HepG2 (cell line): ENCODE results near the gene ANKEF1. TPM values are rescaled to one million over a fixed set of nuclear protein-coding genes. Genes with fewer than 3 reads are reported as not detected.

Experiments used
- ATAC-seq: fragments of 200-7000 bp; cut with Tn5 transposase; 3 replicates; pipeline ENCODE4 v1.9.1; 2020; ENCODE audit warnings: mild to moderate bottlenecking, moderate library complexity
- BruUV-seq: library from RNA; stranded (reverse); fragments of 400-500 nt; replicated peaks from 2 replicates; lab custom pipeline; 2021; lab: Mats Ljungman, UMichigan
- CTCF ChIA-PET: fragments of 300-600 bp; formaldehyde crosslinking; extraction: SDS; loops from one replicate; lab custom pipeline; 2021; ENCODE audit warnings: low total read pairs, inconsistent platforms, low intra/inter-chr PET ratio; lab: Yijun Ruan, JAX
- POLR2A ChIA-PET: fragments of 350-600 bp; sonication (Branson Sonifier 250); formaldehyde crosslinking; loops from one replicate; lab custom pipeline; 2020; ENCODE audit warnings: antibody characterized with exemption, inconsistent platforms; lab: Yijun Ruan, JAX
- DNase-seq: peaks from one replicate; pipeline ENCODE4 v3.0.0-alpha.2; 2015; ENCODE audit warnings: low spot score
- FAIRE-seq: peaks from 3 replicates; lab custom pipeline; 2011; peaks lifted over from hg19 to GRCh38; lab: Jason Lieb, UNC
- H2AFZ ChIP-seq: one replicate; pipeline ENCODE4 v1.6.1; 2011; ENCODE audit warnings: low read length, inconsistent platforms
- H3K27ac ChIP-seq: fragments of 300-600 bp; 3 replicates; pipeline ENCODE4 v1.8.0; 2011; ENCODE audit warnings: mixed run types, mild to moderate bottlenecking, mixed read lengths, low read length, inconsistent platforms; ENCODE audit not compliant: insufficient read depth; ENCODE audit errors: extremely low read length
- H3K27me3 ChIP-seq, 2 experiments: fragments of 200-600 bp in 1 of 2; 2 replicates in 1 of 2; 3 replicates in 1 of 2; pipeline versions ENCODE4 v1.6.0 to v1.8.0; 2011; ENCODE audit warnings: low read length in 2 of 2, mild to moderate bottlenecking in 2 of 2, moderate library complexity in 2 of 2, inconsistent platforms in 1 of 2; ENCODE audit not compliant: insufficient read depth in 2 of 2, control insufficient read depth in 1 of 2
- H3K36me3 ChIP-seq, 2 experiments: fragments of 200-600 bp in 1 of 2; replicated peaks in 1 of 2; 2 replicates in 1 of 2; 3 replicates in 1 of 2; pipeline versions ENCODE4 v1.5.1 to v1.8.0; 2011; ENCODE audit warnings: low read length in 2 of 2, inconsistent platforms in 1 of 2; ENCODE audit not compliant: insufficient read depth in 2 of 2, control insufficient read depth in 1 of 2
- H3K4me1 ChIP-seq: 2 replicates; pipeline ENCODE4 v1.5.1; 2012; ENCODE audit warnings: low read length, inconsistent platforms; ENCODE audit not compliant: insufficient read depth
- H3K4me2 ChIP-seq: 2 replicates; pipeline ENCODE4 v1.6.0; 2011; ENCODE audit warnings: low read depth, low read length, inconsistent platforms
- H3K4me3 ChIP-seq, 3 experiments: fragments of 200-600 bp in 1 of 3; sonication (generic), shearing (Covaris generic) in 1 of 3; replicated peaks in 1 of 3; 2 replicates each; pipeline ENCODE4 v1.5.1; 2011 to 2016; ENCODE audit warnings: low read length in 3 of 3, inconsistent platforms in 2 of 3, low read depth in 2 of 3, mild to moderate bottlenecking in 2 of 3, control low read depth in 1 of 3, mixed read lengths in 1 of 3; ENCODE audit not compliant: insufficient read depth in 1 of 3
- H3K79me2 ChIP-seq: one replicate; pipeline ENCODE4 v1.6.1; 2011; ENCODE audit warnings: low read length, inconsistent platforms; ENCODE audit not compliant: insufficient read depth
- H3K9ac ChIP-seq: 2 replicates; pipeline ENCODE4 v1.6.0; 2011; ENCODE audit warnings: mild to moderate bottlenecking, low read depth, low read length, inconsistent platforms; ENCODE audit not compliant: insufficient read depth
- H3K9me3 ChIP-seq: 2 replicates; pipeline ENCODE4 v1.5.1; 2012; ENCODE audit warnings: mild to moderate bottlenecking, low read length
- H4K20me1 ChIP-seq: 2 replicates; pipeline ENCODE4 v1.6.0; 2011; ENCODE audit warnings: inconsistent platforms, mild to moderate bottlenecking, low read length, moderate library complexity; ENCODE audit not compliant: insufficient read depth
- AGO2 ChIP-seq: fragments of 200-400 bp; formaldehyde crosslinking; optimal IDR thresholded peaks from 2 replicates; pipeline ENCODE3; 2017; ENCODE audit warnings: mild to moderate bottlenecking, low read depth, low read length, moderate library complexity
- ATRX ChIP-seq: sonication (generic); formaldehyde crosslinking; IDR thresholded peaks from 2 replicates; pipeline ENCODE4 v1.4.0; 2020; ENCODE audit warnings: missing genetic modification reagents, borderline replicate concordance
- ERF ChIP-seq: IDR thresholded peaks from 2 replicates; pipeline ENCODE4 v1.6.1; 2018; ENCODE audit warnings: missing biosample characterization, missing genetic modification reagents
- FOXK2 ChIP-seq: fragments of 450-650 bp; IDR thresholded peaks from 2 replicates; pipeline ENCODE4 v1.6.1; 2016
- MTA3 ChIP-seq: sonication (generic); formaldehyde crosslinking; IDR thresholded peaks from 2 replicates; pipeline ENCODE4 v1.4.0; 2020; ENCODE audit warnings: missing genetic modification reagents
- NCOA2 ChIP-seq: sonication (generic); formaldehyde crosslinking; IDR thresholded peaks from 2 replicates; pipeline ENCODE4 v1.8.0; 2022; ENCODE audit warnings: inconsistent platforms
- TBP ChIP-seq: sonication (generic); formaldehyde crosslinking; IDR thresholded peaks from 2 replicates; pipeline ENCODE4 v1.5.0; 2020; ENCODE audit warnings: missing genetic modification reagents
- U2AF1 ChIP-seq: fragments of 200-400 bp; formaldehyde crosslinking; optimal IDR thresholded peaks from 2 replicates; pipeline ENCODE3; 2017; ENCODE audit warnings: mild to moderate bottlenecking, low read depth, low read length
- ZNF10 ChIP-seq: sonication (generic); formaldehyde crosslinking; IDR thresholded peaks from 2 replicates; pipeline ENCODE4 v1.4.0; 2020; ENCODE audit warnings: mild to moderate bottlenecking, low read depth, missing genetic modification reagents, borderline replicate concordance
- ZNF230 ChIP-seq: sonication (generic); formaldehyde crosslinking; IDR thresholded peaks from 2 replicates; pipeline ENCODE4 v1.4.0; 2020; ENCODE audit warnings: mild to moderate bottlenecking, missing genetic modification reagents
- ZNF292 ChIP-seq: sonication (generic); formaldehyde crosslinking; IDR thresholded peaks from 2 replicates; pipeline ENCODE4 v1.8.1; 2022; ENCODE audit warnings: mild to moderate bottlenecking, low read depth, missing genetic modification reagents, borderline replicate concordance
- ZNF546 ChIP-seq: sonication (generic); formaldehyde crosslinking; conservative IDR thresholded peaks from 2 replicates; pipeline ENCODE4 v1.8.1; 2023; ENCODE audit warnings: mild to moderate bottlenecking, missing genetic modification reagents
- whole genome bisulfite sequencing: methylation state at CpG from one replicate; pipeline ENCODE4 v1.1.6; 2017; ENCODE audit warnings: low lambda C conversion rate; 5-methylcytosine and 5-hydroxymethylcytosine counted together
- in situ Hi-C: cut with HindIII; loops from 2 replicates; pipeline ENCODE4 v1.10.0; 2017; ENCODE audit warnings: low pct_unique_long_range_greater_than_20kb; ENCODE audit not compliant: extremely low pct_ligation_motif_present
- intact Hi-C: fragments of 100-400 bp; cut with micrococcal nuclease; formaldehyde crosslinking; loops from one replicate; pipeline ENCODE4 v1.10.0; 2022; ENCODE audit not compliant: unreplicated experiment
- polyA plus RNA-seq, 8 experiments: library from polyadenylated mRNA; depleted of rRNA in 3 of 8; stranded (reverse) in 7 of 8; unstranded in 1 of 8; fragments of >200 nt; fragmentation: Illumina TruSeq in 4 of 8; extraction: Trizol in 4 of 8; gene quantifications; 2 replicates each; pipeline versions ENCODE4 v1.2.1 to v1.2.3, GENCODE V29; 2011 to 2016; ENCODE audit warnings: low read depth in 4 of 8, missing spikeins in 1 of 8, mixed read lengths in 1 of 8; ENCODE audit not compliant: insufficient read depth in 1 of 8
- total RNA-seq, 5 experiments: library from RNA; depleted of rRNA; stranded (reverse); fragments of >200 nt; fragmentation: Illumina TruSeq; extraction: Trizol; gene quantifications; 2 replicates each; pipeline ENCODE4 v1.2.3, GENCODE V29; 2016; ENCODE audit warnings: low read depth in 1 of 5
- TF ChIP-seq, protein P1 (sequence below): sonication (generic); formaldehyde crosslinking; IDR thresholded peaks from 2 replicates; pipeline ENCODE4 v1.5.1; 2020; ENCODE audit warnings: mild to moderate bottlenecking, moderate library complexity, missing genetic modification reagents
- TF ChIP-seq, protein P2 (sequence below): IDR thresholded peaks from 2 replicates; pipeline ENCODE4 v1.6.1; 2016; ENCODE audit warnings: control low read depth
- TF ChIP-seq, protein P3 (sequence below), 2 experiments: sonication (generic) in 1 of 2; formaldehyde crosslinking in 1 of 2; IDR thresholded peaks; 2 replicates each; pipeline versions ENCODE4 v1.4.0 to v1.6.1; 2018 to 2020; ENCODE audit warnings: missing genetic modification reagents in 2 of 2, borderline replicate concordance in 1 of 2, low read depth in 1 of 2, mild to moderate bottlenecking in 1 of 2, missing biosample characterization in 1 of 2

ANKEF1 gene
- total and polyA plus RNA-seq, 2 of the 13 experiments (the other 11 are each of a cell fraction or from before 2014, with no cell fraction given) = 3.1 to 8.6 TPM

DNA sequence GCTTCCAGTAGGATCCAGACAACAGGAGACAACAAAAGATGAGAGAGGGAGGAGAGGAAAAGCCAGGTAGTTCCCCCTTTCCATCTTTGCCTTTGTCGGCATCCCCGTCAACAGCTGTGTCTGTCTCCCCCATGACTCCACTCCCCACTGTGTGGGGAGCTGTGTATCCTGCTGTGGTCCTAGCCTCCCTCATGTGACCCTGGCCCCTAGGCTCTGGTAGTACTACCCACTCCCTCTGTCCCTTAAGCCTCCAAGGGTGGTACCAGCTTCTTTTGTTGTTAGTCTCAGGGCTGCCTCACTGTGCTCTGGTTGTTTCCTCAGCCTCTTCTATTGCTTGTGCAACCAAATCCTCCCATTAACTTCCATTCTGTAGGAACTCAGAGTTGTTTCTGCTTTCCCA, 28.7 kb downstream of the ANKEF1 start (continued):
- TF ChIP-seq, protein P1, sequence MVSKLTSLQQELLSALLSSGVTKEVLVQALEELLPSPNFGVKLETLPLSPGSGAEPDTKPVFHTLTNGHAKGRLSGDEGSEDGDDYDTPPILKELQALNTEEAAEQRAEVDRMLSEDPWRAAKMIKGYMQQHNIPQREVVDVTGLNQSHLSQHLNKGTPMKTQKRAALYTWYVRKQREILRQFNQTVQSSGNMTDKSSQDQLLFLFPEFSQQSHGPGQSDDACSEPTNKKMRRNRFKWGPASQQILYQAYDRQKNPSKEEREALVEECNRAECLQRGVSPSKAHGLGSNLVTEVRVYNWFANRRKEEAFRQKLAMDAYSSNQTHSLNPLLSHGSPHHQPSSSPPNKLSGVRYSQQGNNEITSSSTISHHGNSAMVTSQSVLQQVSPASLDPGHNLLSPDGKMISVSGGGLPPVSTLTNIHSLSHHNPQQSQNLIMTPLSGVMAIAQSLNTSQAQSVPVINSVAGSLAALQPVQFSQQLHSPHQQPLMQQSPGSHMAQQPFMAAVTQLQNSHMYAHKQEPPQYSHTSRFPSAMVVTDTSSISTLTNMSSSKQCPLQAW (CRISPR knock-in tag) = no peak
- TF ChIP-seq ERF (CRISPR knock-in tag) = no peak

DNA sequence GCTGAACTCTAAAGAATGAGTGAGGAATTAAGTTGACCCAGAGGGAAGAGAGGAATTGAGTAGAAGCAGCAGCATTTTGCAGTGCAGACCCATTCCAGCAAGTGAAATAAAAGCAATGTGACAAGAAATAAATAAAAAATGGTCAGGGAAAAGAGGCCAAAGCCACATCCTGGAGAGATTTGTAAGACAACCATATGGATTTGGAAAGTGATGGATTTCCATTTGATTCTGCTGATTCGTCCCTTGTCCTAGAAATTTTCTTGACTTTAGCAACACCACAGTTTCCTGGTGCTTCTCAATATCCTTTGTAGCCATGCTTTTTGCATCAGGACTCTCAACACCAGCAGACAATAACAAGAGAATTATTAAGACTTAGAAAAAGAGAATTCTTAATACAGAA, 29.8 kb downstream of the ANKEF1 start:
- POLR2A ChIA-PET = no interaction called here
- Histone ChIP-seq H3K4me3 (no peak overlapping the region), H3K4me1 (no peaks in the 10 kb centered on the region), H3K9me3 (no peaks in the 10 kb centered on the region), H3K27ac (no peak overlapping the region)
- no peak for DNase-seq
- CTCF ChIA-PET = no interaction called here
- FAIRE-seq = no peak
- intact Hi-C loops = no loop called here
- 0% methylated on average over 1 of the region's 1 CpG for WGBS
- no peak for ATAC-seq
- BruUV-seq = no TSS peak
- TF ChIP-seq NCOA2 (no peak), FOXK2 (no peak), ZNF230 (CRISPR knock-in tag) (no peak), ZNF292 (CRISPR knock-in tag) (no peak), TBP (CRISPR knock-in tag) (no peak), MTA3 (CRISPR knock-in tag) (no peak), ZNF546 (no peak), AGO2 (no peak), U2AF1 (no peak), ZNF10 (CRISPR knock-in tag) (no peak), ATRX (CRISPR knock-in tag) (no peak)
- TF ChIP-seq, protein P2, sequence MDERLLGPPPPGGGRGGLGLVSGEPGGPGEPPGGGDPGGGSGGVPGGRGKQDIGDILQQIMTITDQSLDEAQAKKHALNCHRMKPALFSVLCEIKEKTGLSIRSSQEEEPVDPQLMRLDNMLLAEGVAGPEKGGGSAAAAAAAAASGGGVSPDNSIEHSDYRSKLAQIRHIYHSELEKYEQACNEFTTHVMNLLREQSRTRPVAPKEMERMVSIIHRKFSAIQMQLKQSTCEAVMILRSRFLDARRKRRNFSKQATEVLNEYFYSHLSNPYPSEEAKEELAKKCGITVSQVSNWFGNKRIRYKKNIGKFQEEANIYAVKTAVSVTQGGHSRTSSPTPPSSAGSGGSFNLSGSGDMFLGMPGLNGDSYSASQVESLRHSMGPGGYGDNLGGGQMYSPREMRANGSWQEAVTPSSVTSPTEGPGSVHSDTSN (CRISPR knock-in tag) = no peak
- TF ChIP-seq, protein P3, sequence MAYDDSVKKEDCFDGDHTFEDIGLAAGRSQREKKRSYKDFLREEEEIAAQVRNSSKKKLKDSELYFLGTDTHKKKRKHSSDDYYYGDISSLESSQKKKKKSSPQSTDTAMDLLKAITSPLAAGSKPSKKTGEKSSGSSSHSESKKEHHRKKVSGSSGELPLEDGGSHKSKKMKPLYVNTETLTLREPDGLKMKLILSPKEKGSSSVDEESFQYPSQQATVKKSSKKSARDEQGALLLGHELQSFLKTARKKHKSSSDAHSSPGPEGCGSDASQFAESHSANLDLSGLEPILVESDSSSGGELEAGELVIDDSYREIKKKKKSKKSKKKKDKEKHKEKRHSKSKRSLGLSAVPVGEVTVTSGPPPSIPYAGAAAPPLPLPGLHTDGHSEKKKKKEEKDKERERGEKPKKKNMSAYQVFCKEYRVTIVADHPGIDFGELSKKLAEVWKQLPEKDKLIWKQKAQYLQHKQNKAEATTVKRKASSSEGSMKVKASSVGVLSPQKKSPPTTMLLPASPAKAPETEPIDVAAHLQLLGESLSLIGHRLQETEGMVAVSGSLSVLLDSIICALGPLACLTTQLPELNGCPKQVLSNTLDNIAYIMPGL (CRISPR knock-in tag; IDR thresholded peaks at IDR 0.05; ENCODE audit: borderline replicate concordance in 1 of 2, low read depth in 1 of 2) = no peak
- TF ChIP-seq, all 625 proteins: peak for 0
- no peak overlapping the region for H3K9ac ChIP-seq
- H3K27me3 ChIP-seq = no peaks in the 10 kb centered on the region
- no peaks in the 10 kb centered on the region for H3K79me2 ChIP-seq
- H4K20me1 ChIP-seq = no peaks in the 10 kb centered on the region
- in situ Hi-C loops = no loop called here
- H2AFZ ChIP-seq = no peak overlapping the region
- H3K4me2 ChIP-seq = no peak overlapping the region
- no peaks in the 10 kb centered on the region for H3K36me3 ChIP-seq
